Measurements from ENCODE around the gene MYO9B. TPM values are rescaled to one million over a fixed set of nuclear protein-coding genes. Genes with fewer than 3 reads are reported as not detected.

MYO9B gene
- total RNA-seq, 1 experiment from 2014 or later: 58.6 TPM

DNA sequence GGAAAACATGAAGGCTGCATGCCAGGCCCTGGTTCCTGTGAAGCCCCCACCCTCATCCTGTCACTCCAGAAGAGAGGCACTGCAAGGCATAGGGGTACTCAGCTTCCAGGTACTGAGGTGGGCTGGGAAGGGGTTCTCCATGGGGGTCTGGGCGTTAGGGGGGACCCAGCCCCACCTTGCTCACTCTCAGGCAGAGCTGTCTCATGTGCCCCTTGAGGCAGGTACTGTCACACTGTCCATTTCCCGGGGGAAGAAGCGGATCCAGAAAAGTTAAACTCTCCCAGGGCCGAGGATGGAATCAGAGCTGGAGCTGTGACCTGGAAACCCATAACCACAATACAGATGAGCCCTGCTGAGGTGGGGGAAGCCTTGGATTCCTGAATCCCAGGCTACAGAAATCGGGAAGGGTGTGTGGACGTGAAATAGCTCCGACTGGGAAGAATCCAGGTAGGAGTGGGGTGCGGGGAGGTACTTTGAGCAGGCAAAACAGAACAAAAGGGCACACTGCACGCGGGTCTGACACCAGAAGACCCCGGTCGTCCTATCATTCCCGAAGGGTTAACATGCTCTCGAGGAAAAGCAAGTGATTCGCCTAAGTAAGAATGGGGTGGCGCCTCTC lies 139.0 kb downstream of the MYO9B start:
- Histone ChIP-seq H3K9me3 (ENCODE audit: control insufficient read depth, low read depth, low read length) (no peaks in the 10 kb centered on the region), H2BK120ac (ENCODE audit: low read depth, low read length, poor library complexity, severe bottlenecking) (no peak overlapping the region), H3K23me2 (ENCODE audit: insufficient read length, low read depth, low read length, poor library complexity, severe bottlenecking) (peaks cover 5% of the 10 kb centered on the region), H4K91ac (ENCODE audit: insufficient read length, low read depth, low read length) (peak overlapping the region; percentile 11), H3K27ac (ENCODE audit: insufficient read length, low read depth, low read length) (peak overlapping the region; percentile 54), H3K79me1 (ENCODE audit: insufficient read depth, low read depth, low read length, poor library complexity, severe bottlenecking) (no peaks in the 10 kb centered on the region), H3K27me3 (ENCODE audit: insufficient read depth, low read length) (no peaks in the 10 kb centered on the region), H3K18ac (ENCODE audit: insufficient read length, low read depth, low read length) (peak overlapping the region; percentile 86), H2BK12ac (ENCODE audit: insufficient read length, low read depth, low read length) (peak overlapping the region; percentile 58), H2AFZ (ENCODE audit: low read length) (no peak overlapping the region), H2BK20ac (ENCODE audit: low read depth, low read length, poor library complexity, severe bottlenecking) (no peak overlapping the region), H3K23ac (ENCODE audit: insufficient read length, low read depth, low read length) (no peak overlapping the region), H3K56ac (ENCODE audit: insufficient read length, low read depth, low read length) (no peak overlapping the region), H3K4me2 (ENCODE audit: insufficient read depth, insufficient read length, low read length) (peak overlapping the region; percentile 82), H3K4ac (ENCODE audit: low read depth, low read length) (peak overlapping the region; percentile 57), H2BK5ac (ENCODE audit: insufficient read length, low read length) (peak overlapping the region; percentile 55), H3T11ph (ENCODE audit: low read length) (no peak overlapping the region), H3K14ac (ENCODE audit: insufficient read depth, low read length) (peak overlapping the region; percentile 95), H4K20me1 (ENCODE audit: control insufficient read depth, insufficient read depth, insufficient read length) (no peaks in the 10 kb centered on the region), H2BK15ac (ENCODE audit: low read depth, low read length) (0 out of 2 replicates have a peak overlapping the region, but pooled peaks have one; percentile 4), H2AK5ac (ENCODE audit: insufficient read length, low read length) (no peak overlapping the region), H3K4me1 (ENCODE audit: insufficient read depth, low read length) (no peaks in the 10 kb centered on the region; the same call in 1 of the 2 replicates), H4K8ac (replicated peaks; ENCODE audit: insufficient read length, low read depth, low read length) (peak overlapping the region; percentile 12), H4K5ac (ENCODE audit: insufficient read length, low read depth, low read length) (peak overlapping the region; percentile 74), H3K9ac (ENCODE audit: extremely low read depth, insufficient read length, low read length) (peak overlapping the region; percentile 90), H3K79me2 (ENCODE audit: insufficient read depth, low read length) (no peaks in the 10 kb centered on the region)
- Mint-ChIP-seq H3K4me1 (peaks cover 7 to 20% of the 10 kb centered on the region in 2 experiments; a peak in 3 of 4 replicates), H3K27me3 (ENCODE audit: low read depth) (no peaks in the 10 kb centered on the region), H3K9me3 (no peaks in the 10 kb centered on the region), H3K4me3 (peak overlapping the region; percentile 79 to 92), H3K36me3 (ENCODE audit: insufficient read depth in 1 of 3, low read depth in 3 of 3) (peaks cover 15 to 45% (median 38%) of the 10 kb centered on the region in 3 experiments), H3K27ac (peak overlapping the region; percentile 90 to 99 (median 98))
- no peak for DNase-seq
- TF ChIP-seq, protein P1, sequence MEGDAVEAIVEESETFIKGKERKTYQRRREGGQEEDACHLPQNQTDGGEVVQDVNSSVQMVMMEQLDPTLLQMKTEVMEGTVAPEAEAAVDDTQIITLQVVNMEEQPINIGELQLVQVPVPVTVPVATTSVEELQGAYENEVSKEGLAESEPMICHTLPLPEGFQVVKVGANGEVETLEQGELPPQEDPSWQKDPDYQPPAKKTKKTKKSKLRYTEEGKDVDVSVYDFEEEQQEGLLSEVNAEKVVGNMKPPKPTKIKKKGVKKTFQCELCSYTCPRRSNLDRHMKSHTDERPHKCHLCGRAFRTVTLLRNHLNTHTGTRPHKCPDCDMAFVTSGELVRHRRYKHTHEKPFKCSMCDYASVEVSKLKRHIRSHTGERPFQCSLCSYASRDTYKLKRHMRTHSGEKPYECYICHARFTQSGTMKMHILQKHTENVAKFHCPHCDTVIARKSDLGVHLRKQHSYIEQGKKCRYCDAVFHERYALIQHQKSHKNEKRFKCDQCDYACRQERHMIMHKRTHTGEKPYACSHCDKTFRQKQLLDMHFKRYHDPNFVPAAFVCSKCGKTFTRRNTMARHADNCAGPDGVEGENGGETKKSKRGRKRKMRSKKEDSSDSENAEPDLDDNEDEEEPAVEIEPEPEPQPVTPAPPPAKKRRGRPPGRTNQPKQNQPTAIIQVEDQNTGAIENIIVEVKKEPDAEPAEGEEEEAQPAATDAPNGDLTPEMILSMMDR (conservative IDR thresholded peaks at IDR 0.05): no peak
- no CpG with 5 or more reads among the region's 16 CpGs for WGBS (ENCODE audit: extremely low coverage, insufficient read length, low lambda C conversion rate)
